SH-SY5Y (cell line): ENCODE data around the gene ASPG.

ENCODE experiments used
- GATA2 ChIP-seq: IDR thresholded peaks from 2 replicates; pipeline ENCODE4 v1.6.1; 2011; ENCODE audit warnings: mild to moderate bottlenecking, low read depth, low read length
- GATA3 ChIP-seq: IDR thresholded peaks from 2 replicates; pipeline ENCODE4 v1.6.1; 2011; ENCODE audit warnings: low read depth, mild to moderate bottlenecking, low read length, moderate library complexity

- TF ChIP-seq GATA2 (no peak), GATA3 (no peak)
These were observed 66.2 kb downstream of the ASPG start for GRCh38 chr14:104151566-104152245.
